Smooth muscle cell (in vitro differentiated cells): Measurements from ENCODE around the gene CREB3L1. TPM values are rescaled to one million over a fixed set of nuclear protein-coding genes. Genes with fewer than 3 reads are reported as not detected.
A peak's percentile ranks its signal among the peaks of the same experiment; 100 is the strongest.

Experiments
- DNase-seq: peaks from one replicate; lab custom pipeline; 2025; ENCODE audit not compliant: unreplicated experiment; lab: John Stamatoyannopoulos, UW
- H2AFZ ChIP-seq: fragments of 200-600 bp; sonication (generic); 2 replicates; pipeline ENCODE4 v1.6.0; 2016; ENCODE audit warnings: antibody characterized with exemption, low read depth, mild to moderate bottlenecking
- H3F3A ChIP-seq: fragments of 200-600 bp; sonication (generic); 2 replicates; pipeline ENCODE4 v1.6.0; 2017; ENCODE audit warnings: antibody characterized with exemption, low read depth
- H3K27ac ChIP-seq: fragments of 200-600 bp; sonication (generic); 2 replicates; pipeline ENCODE4 v1.5.1; 2016; ENCODE audit warnings: low read depth, mild to moderate bottlenecking
- H3K27me3 ChIP-seq: fragments of 200-600 bp; sonication (generic); 2 replicates; pipeline ENCODE4 v1.6.1; 2016; ENCODE audit warnings: low read depth, mild to moderate bottlenecking
- H3K36me3 ChIP-seq: fragments of 200-600 bp; sonication (generic); 2 replicates; pipeline ENCODE4 v1.5.1; 2016; ENCODE audit warnings: low read depth
- H3K4me1 ChIP-seq: fragments of 200-600 bp; sonication (generic); 2 replicates; pipeline ENCODE4 v1.5.1; 2016; ENCODE audit warnings: low read depth
- H3K4me2 ChIP-seq: fragments of 200-600 bp; sonication (generic); 2 replicates; pipeline ENCODE4 v1.6.0; 2016; ENCODE audit warnings: mild to moderate bottlenecking
- H3K4me3 ChIP-seq: fragments of 200-600 bp; sonication (generic); 2 replicates; pipeline ENCODE4 v1.5.1; 2016; ENCODE audit warnings: mild to moderate bottlenecking
- H3K79me2 ChIP-seq: fragments of 200-600 bp; sonication (generic); 2 replicates; pipeline ENCODE4 v1.6.0; 2016; ENCODE audit warnings: low read depth, mild to moderate bottlenecking
- H3K9ac ChIP-seq: fragments of 200-600 bp; sonication (generic); 2 replicates; pipeline ENCODE4 v1.6.0; 2016; ENCODE audit warnings: low read depth
- H3K9me3 ChIP-seq: fragments of 200-600 bp; sonication (generic); replicated peaks from 2 replicates; pipeline ENCODE4 v1.5.1; 2016; ENCODE audit warnings: low read depth
- H4K20me1 ChIP-seq: fragments of 200-600 bp; sonication (generic); 2 replicates; pipeline ENCODE4 v1.6.0; 2016; ENCODE audit warnings: low read depth
- WGBS: methylation state at CpG from one replicate; pipeline ENCODE4 v1.1.7; 2016; ENCODE audit warnings: low lambda C conversion rate; 5-methylcytosine and 5-hydroxymethylcytosine counted together
- polyA plus RNA-seq: library from polyadenylated mRNA; unstranded; fragments of >200 nt; fragmentation: Nextera tagmentation; extraction: Ambion mirVana; gene quantifications from 2 replicates; pipeline ENCODE4 v1.2.1, GENCODE V29; 2016
- total RNA-seq: library from RNA; depleted of rRNA; stranded (reverse); fragments of >200 nt; gene quantifications from 2 replicates; pipeline ENCODE4 v1.2.3, GENCODE V29; 2014
- TF ChIP-seq, protein P1 (sequence below): fragments of 200-600 bp; sonication (generic); IDR thresholded peaks from 2 replicates; pipeline ENCODE4 v1.5.1; 2017; ENCODE audit warnings: borderline replicate concordance, mild to moderate bottlenecking, antibody characterized with exemption; ENCODE audit not compliant: insufficient read depth, poor library complexity, severe bottlenecking

The CREB3L1 gene
- total and polyA plus RNA-seq, 2 experiments from 2014 or later: 63.3 to 437 TPM

DNA sequence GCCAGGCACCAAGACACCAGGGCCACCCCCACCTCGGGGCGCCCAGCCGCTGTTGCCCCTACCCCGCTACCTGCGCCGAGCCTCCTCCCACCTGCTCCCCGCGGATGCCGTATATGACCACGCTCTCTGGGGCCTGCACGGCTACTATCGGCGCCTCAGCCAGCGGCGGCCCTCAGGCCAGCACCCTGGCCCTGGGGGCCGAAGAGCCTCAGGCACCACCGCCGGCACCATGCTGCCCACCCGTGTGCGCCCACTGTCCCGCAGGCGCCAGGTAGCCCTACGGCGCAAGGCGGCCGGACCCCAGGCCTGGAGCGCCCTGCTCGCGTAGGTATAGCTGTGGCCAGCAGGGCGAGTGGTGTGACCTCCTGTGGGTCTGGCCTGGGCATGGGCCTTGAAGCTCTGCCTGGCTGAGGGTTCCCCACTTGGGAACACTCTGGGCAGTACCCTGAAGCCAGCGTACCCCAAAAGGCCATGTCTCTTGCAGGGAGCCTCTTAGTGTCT lies 89.2 kb downstream of the CREB3L1 start:
- TF ChIP-seq, protein P1, sequence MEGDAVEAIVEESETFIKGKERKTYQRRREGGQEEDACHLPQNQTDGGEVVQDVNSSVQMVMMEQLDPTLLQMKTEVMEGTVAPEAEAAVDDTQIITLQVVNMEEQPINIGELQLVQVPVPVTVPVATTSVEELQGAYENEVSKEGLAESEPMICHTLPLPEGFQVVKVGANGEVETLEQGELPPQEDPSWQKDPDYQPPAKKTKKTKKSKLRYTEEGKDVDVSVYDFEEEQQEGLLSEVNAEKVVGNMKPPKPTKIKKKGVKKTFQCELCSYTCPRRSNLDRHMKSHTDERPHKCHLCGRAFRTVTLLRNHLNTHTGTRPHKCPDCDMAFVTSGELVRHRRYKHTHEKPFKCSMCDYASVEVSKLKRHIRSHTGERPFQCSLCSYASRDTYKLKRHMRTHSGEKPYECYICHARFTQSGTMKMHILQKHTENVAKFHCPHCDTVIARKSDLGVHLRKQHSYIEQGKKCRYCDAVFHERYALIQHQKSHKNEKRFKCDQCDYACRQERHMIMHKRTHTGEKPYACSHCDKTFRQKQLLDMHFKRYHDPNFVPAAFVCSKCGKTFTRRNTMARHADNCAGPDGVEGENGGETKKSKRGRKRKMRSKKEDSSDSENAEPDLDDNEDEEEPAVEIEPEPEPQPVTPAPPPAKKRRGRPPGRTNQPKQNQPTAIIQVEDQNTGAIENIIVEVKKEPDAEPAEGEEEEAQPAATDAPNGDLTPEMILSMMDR: no peak
- Histone ChIP-seq H3K4me3 (no peak overlapping the region), H3K9ac (no peak overlapping the region), H3K79me2 (peaks cover 14% of the 10 kb centered on the region), H3K9me3 (no peaks in the 10 kb centered on the region), H3K27me3 (no peaks in the 10 kb centered on the region), H2AFZ (no peak overlapping the region), H3F3A (no peaks in the 10 kb centered on the region), H3K27ac (no peak overlapping the region), H3K4me2 (no peak overlapping the region), H3K36me3 (no peaks in the 10 kb centered on the region), H4K20me1 (peaks cover 70% of the 10 kb centered on the region), H3K4me1 (peaks cover 12% of the 10 kb centered on the region)
- WGBS: over 99% methylated on average over 27 of the region's 31 CpGs
- no peak for DNase-seq

DNA sequence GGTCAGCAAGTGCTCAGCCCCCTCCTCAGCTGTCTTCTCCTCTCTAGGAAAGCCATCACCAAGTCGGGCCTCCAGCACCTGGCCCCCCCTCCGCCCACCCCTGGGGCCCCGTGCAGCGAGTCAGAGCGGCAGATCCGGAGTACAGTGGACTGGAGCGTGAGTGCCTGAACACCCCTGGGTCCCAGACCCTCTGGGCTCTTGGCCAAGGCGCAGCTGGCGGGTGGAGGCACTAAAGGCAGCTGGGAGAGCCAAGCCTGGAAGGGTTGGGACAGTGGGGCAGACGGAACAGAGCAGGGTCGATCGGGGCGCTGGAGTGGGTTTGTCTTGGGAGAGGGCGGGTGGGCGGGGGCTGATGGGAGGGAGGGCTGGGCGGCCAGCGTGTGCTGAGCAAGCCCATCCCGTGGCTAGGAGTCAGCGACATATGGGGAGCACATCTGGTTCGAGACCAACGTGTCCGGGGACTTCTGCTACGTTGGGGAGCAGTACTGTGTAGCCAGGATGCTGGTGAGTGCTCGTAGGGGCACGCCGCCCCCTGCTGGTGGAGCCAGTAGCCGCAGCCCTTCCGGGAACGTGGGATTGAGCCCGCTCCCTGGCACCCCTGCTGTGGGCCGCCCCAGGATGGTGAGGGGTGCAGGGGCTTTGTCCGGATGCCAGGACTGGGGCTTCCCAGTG lies 89.9 kb downstream of the CREB3L1 start:
- Histone ChIP-seq H3F3A (no peaks in the 10 kb centered on the region), H4K20me1 (peaks cover 63% of the 10 kb centered on the region), H3K4me3 (no peak overlapping the region), H3K27ac (no peak overlapping the region), H3K36me3 (no peaks in the 10 kb centered on the region), H3K79me2 (peaks cover 14% of the 10 kb centered on the region), H2AFZ (no peak overlapping the region), H3K9ac (no peak overlapping the region), H3K4me1 (peaks cover 9% of the 10 kb centered on the region), H3K4me2 (no peak overlapping the region), H3K27me3 (no peaks in the 10 kb centered on the region), H3K9me3 (no peaks in the 10 kb centered on the region)
- TF ChIP-seq, protein P1: peak; percentile 82
- 66% methylated on average over 22 of the region's 32 CpGs for WGBS
- DNase-seq: peak; percentile 40

DNA sequence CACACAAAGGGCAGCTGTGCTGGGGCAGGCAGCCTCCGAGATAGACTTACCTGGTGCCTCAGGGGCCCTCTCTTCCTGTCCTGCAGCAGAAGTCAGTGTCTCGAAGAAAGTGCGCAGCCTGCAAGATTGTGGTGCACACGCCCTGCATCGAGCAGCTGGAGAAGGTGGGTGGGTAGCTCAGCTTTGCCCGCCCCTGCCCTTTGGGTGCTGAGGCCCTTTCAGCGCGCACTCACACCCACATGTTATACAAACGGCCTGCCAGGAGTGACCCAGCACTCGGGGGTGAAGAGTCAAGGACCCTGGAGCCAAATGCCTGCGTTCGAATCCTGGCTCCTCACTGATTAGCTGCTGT lies 90.4 kb downstream of the CREB3L1 start:
- Histone ChIP-seq H3K4me1 (peaks cover 7% of the 10 kb centered on the region), H4K20me1 (peaks cover 58% of the 10 kb centered on the region), H3K9me3 (no peaks in the 10 kb centered on the region), H3K79me2 (peaks cover 14% of the 10 kb centered on the region), H3F3A (no peaks in the 10 kb centered on the region), H2AFZ (no peak overlapping the region), H3K36me3 (no peaks in the 10 kb centered on the region), H3K27me3 (no peaks in the 10 kb centered on the region), H3K9ac (no peak overlapping the region), H3K4me3 (no peak overlapping the region), H3K27ac (no peak overlapping the region), H3K4me2 (no peak overlapping the region)
- TF ChIP-seq, protein P1: no peak
- WGBS: 92% methylated on average over 12 of the region's 12 CpGs
- no peak for DNase-seq
